IMR-90 (cell line): Measurements from ENCODE around the gene UTP4. TPM values are rescaled to one million over a fixed set of nuclear protein-coding genes. Genes with fewer than 3 reads are reported as not detected.
A peak's percentile ranks its signal among the peaks of the same experiment; 100 is the strongest.

Source experiments
- ATAC-seq: fragments of 200-7000 bp; cut with Tn5 transposase; 2 replicates; pipeline ENCODE4 v1.9.1; 2020; ENCODE audit warnings: low read depth, mild to moderate bottlenecking, moderate library complexity
- BruUV-seq: library from RNA; stranded (reverse); fragments of 400-500 nt; replicated peaks from 2 replicates; lab custom pipeline; 2021; lab: Mats Ljungman, UMichigan
- CTCF ChIA-PET: fragments of 300-600 bp; formaldehyde crosslinking; extraction: SDS; loops from one replicate; lab custom pipeline; 2021; ENCODE audit warnings: antibody characterized with exemption; lab: Yijun Ruan, JAX
- POLR2A ChIA-PET: fragments of 300-600 bp; sonication (Branson Sonifier 250); formaldehyde crosslinking; loops from one replicate; lab custom pipeline; 2022; ENCODE audit warnings: antibody characterized with exemption; ENCODE audit not compliant: unreplicated experiment; lab: Charles Lee
- DNase-seq: peaks from one replicate; pipeline ENCODE4 v3.0.0; 2013
- H2AFZ ChIP-seq: replicated peaks from 2 replicates; pipeline ENCODE3; 2013; ENCODE audit warnings: low read length, mild to moderate bottlenecking; ENCODE audit not compliant: poor library complexity
- H2AK5ac ChIP-seq: 2 replicates; pipeline ENCODE4 v1.6.1; 2013; ENCODE audit warnings: low read depth, low read length, inconsistent platforms
- H2AK9ac ChIP-seq: replicated peaks from 2 replicates; pipeline ENCODE3; 2013; ENCODE audit warnings: mild to moderate bottlenecking, low read depth, low read length, moderate library complexity; ENCODE audit not compliant: poor library complexity
- H2BK120ac ChIP-seq: 2 replicates; pipeline ENCODE4 v1.6.1; 2013; ENCODE audit warnings: low read depth, low read length, inconsistent platforms
- H2BK15ac ChIP-seq: 3 replicates; pipeline ENCODE4 v1.6.1; 2013; ENCODE audit warnings: low read depth, low read length, inconsistent platforms
- H2BK20ac ChIP-seq: 2 replicates; pipeline ENCODE4 v1.6.1; 2013; ENCODE audit warnings: low read depth, mild to moderate bottlenecking, inconsistent platforms, low read length, moderate library complexity
- H2BK5ac ChIP-seq: 2 replicates; pipeline ENCODE4 v1.6.1; 2013; ENCODE audit warnings: mild to moderate bottlenecking, low read depth, low read length, inconsistent platforms; ENCODE audit not compliant: poor library complexity, severe bottlenecking
- H3K14ac ChIP-seq: replicated peaks from 2 replicates; pipeline ENCODE4 v1.6.1; 2013; ENCODE audit warnings: low read depth, low read length, inconsistent platforms
- H3K18ac ChIP-seq: 2 replicates; pipeline ENCODE4 v1.6.1; 2013; ENCODE audit warnings: low read depth, low read length, control low read depth
- H3K23ac ChIP-seq: 2 replicates; pipeline ENCODE4 v1.6.1; 2013; ENCODE audit warnings: low read depth, low read length, inconsistent platforms
- H3K27ac ChIP-seq: 2 replicates; pipeline ENCODE4 v1.5.1; 2013; ENCODE audit warnings: mild to moderate bottlenecking, control low read depth, low read length; ENCODE audit not compliant: insufficient read depth
- H3K27me3 ChIP-seq: 2 replicates; pipeline ENCODE4 v1.6.1; 2013; ENCODE audit warnings: low read length; ENCODE audit not compliant: control insufficient read depth, insufficient read depth
- H3K36me3 ChIP-seq: 2 replicates; pipeline ENCODE4 v1.6.1; 2013; ENCODE audit warnings: low read length, mixed read lengths; ENCODE audit not compliant: control insufficient read depth, insufficient read depth
- H3K4ac ChIP-seq: 2 replicates; pipeline ENCODE4 v1.6.1; 2013; ENCODE audit warnings: low read depth, low read length, inconsistent platforms
- H3K4me1 ChIP-seq: 2 replicates; pipeline ENCODE4 v1.6.1; 2013; ENCODE audit warnings: low read length, mixed read lengths; ENCODE audit not compliant: control insufficient read depth, insufficient read depth
- H3K4me2 ChIP-seq: 2 replicates; pipeline ENCODE4 v1.6.1; 2013; ENCODE audit warnings: low read depth, mild to moderate bottlenecking, control low read depth, low read length, moderate library complexity
- H3K4me3 ChIP-seq: 2 replicates; pipeline ENCODE4 v1.5.1; 2013; ENCODE audit warnings: low read depth, mild to moderate bottlenecking, control low read depth, low read length, moderate library complexity; ENCODE audit not compliant: insufficient read depth
- H3K56ac ChIP-seq: 2 replicates; pipeline ENCODE4 v1.6.1; 2013; ENCODE audit warnings: low read length, inconsistent platforms; ENCODE audit not compliant: insufficient read depth; ENCODE audit errors: extremely low read depth
- H3K79me1 ChIP-seq, 2 experiments: 2 replicates each; pipeline ENCODE4 v1.6.1; 2013; ENCODE audit warnings: low read length in 2 of 2, inconsistent platforms in 1 of 2, low read depth in 1 of 2
- H3K9ac ChIP-seq: 2 replicates; pipeline ENCODE4 v1.6.1; 2013; ENCODE audit warnings: low read depth, low read length, control low read depth
- H3K9me1 ChIP-seq: 2 replicates; pipeline ENCODE4 v1.6.1; 2013; ENCODE audit warnings: low read length, inconsistent platforms; ENCODE audit not compliant: insufficient read depth
- H3K9me3 ChIP-seq: 2 replicates; pipeline ENCODE4 v1.6.1; 2013; ENCODE audit warnings: low read length; ENCODE audit not compliant: control insufficient read depth, insufficient read depth
- H4K20me1 ChIP-seq: 2 replicates; pipeline ENCODE4 v1.6.1; 2013; ENCODE audit warnings: low read length, inconsistent platforms; ENCODE audit not compliant: insufficient read depth
- H4K5ac ChIP-seq: 2 replicates; pipeline ENCODE4 v1.6.1; 2013; ENCODE audit warnings: mild to moderate bottlenecking, low read depth, low read length, control low read depth
- H4K8ac ChIP-seq, 2 experiments: 2 replicates each; pipeline ENCODE4 v1.6.1; 2013; ENCODE audit warnings: low read depth in 2 of 2, low read length in 2 of 2, control low read depth in 1 of 2, inconsistent platforms in 1 of 2
- H4K91ac ChIP-seq: 2 replicates; pipeline ENCODE4 v1.6.1; 2013; ENCODE audit warnings: low read depth, low read length, inconsistent platforms; ENCODE audit not compliant: insufficient read depth
- BHLHE40 ChIP-seq: fragments of 150-350 bp; IDR thresholded peaks from 2 replicates; pipeline ENCODE4 v1.6.1; 2016; ENCODE audit warnings: mild to moderate bottlenecking, low read depth, low read length
- CEBPB ChIP-seq: IDR thresholded peaks from 2 replicates; pipeline ENCODE4 v1.6.1; 2012; ENCODE audit warnings: low read depth, low read length, improper control_type of control experiment
- CHD1 ChIP-seq: IDR thresholded peaks from 2 replicates; pipeline ENCODE4 v1.6.1; 2012; ENCODE audit warnings: low read depth, low read length, improper control_type of control experiment
- FOS ChIP-seq: fragments of 150-350 bp; IDR thresholded peaks from 2 replicates; pipeline ENCODE4 v1.6.1; 2016; ENCODE audit warnings: low read depth, low read length
- MAFK ChIP-seq: IDR thresholded peaks from 2 replicates; pipeline ENCODE4 v1.6.1; 2012; ENCODE audit warnings: low read depth, low read length, improper control_type of control experiment
- MAZ ChIP-seq: IDR thresholded peaks from 2 replicates; pipeline ENCODE4 v1.6.1; 2012; ENCODE audit warnings: low read depth, mild to moderate bottlenecking, low read length, improper control_type of control experiment, moderate library complexity, borderline replicate concordance
- MXI1 ChIP-seq: IDR thresholded peaks from 2 replicates; pipeline ENCODE4 v1.6.1; 2012; ENCODE audit warnings: low read depth, mild to moderate bottlenecking, low read length, moderate library complexity, borderline replicate concordance
- NFE2L2 ChIP-seq: fragments of 150-350 bp; IDR thresholded peaks from 2 replicates; pipeline ENCODE4 v1.6.1; 2016; ENCODE audit warnings: low read depth, mild to moderate bottlenecking, low read length
- POLR2A ChIP-seq: IDR thresholded peaks from 2 replicates; pipeline ENCODE4 v1.6.1; 2012; ENCODE audit warnings: mild to moderate bottlenecking, low read depth, low read length
- RAD21 ChIP-seq: IDR thresholded peaks from 2 replicates; pipeline ENCODE4 v1.6.1; 2012; ENCODE audit warnings: low read length, improper control_type of control experiment
- RCOR1 ChIP-seq: IDR thresholded peaks from 2 replicates; pipeline ENCODE4 v1.6.1; 2012; ENCODE audit warnings: mild to moderate bottlenecking, low read length, improper control_type of control experiment; ENCODE audit not compliant: insufficient replicate concordance
- RFX5 ChIP-seq: IDR thresholded peaks from 2 replicates; pipeline ENCODE4 v1.8.0; 2012; ENCODE audit warnings: low read depth, mild to moderate bottlenecking, low read length, moderate library complexity
- SMC3 ChIP-seq: fragments of 150-350 bp; IDR thresholded peaks from 2 replicates; pipeline ENCODE4 v1.6.1; 2016; ENCODE audit warnings: low read depth, mild to moderate bottlenecking, antibody characterized with exemption, low read length, moderate library complexity
- WGBS, 2 experiments: methylation state at CpG; one replicate each; pipeline versions ENCODE4 v1.1.5 to v1.1.7; 2013; ENCODE audit warnings: missing lambda C conversion rate in 2 of 2; ENCODE audit not compliant: insufficient read length in 1 of 2; ENCODE audit errors: extremely low coverage in 2 of 2; 5-methylcytosine and 5-hydroxymethylcytosine counted together
- dilution Hi-C: fragments of 300-500 bp; cut with HindIII; formaldehyde crosslinking; loops from one replicate; pipeline ENCODE4 v1.14.3; 2018; ENCODE audit warnings: low sequenced_read_pairs; ENCODE audit not compliant: unreplicated experiment
- in situ Hi-C: fragments of 300-500 bp; cut with MboI; formaldehyde crosslinking; loops from 3 replicates; pipeline ENCODE4 v1.14.3; 2019; ENCODE audit warnings: low sequenced_read_pairs, inconsistent platforms, mixed read lengths
- intact Hi-C: fragments of 100-400 bp; cut with micrococcal nuclease; formaldehyde crosslinking; loops from 2 replicates; pipeline ENCODE4 v1.10.0; 2022
- polyA plus RNA-seq, 3 experiments: library from polyadenylated mRNA; depleted of rRNA; stranded (reverse); fragments of >200 nt; gene quantifications; 2 replicates each; pipeline ENCODE4 v1.2.3, GENCODE V29; 2012; ENCODE audit warnings: low replicate concordance in 1 of 3
- total RNA-seq: library from RNA; depleted of rRNA; stranded (reverse); fragments of >200 nt; gene quantifications from 2 replicates; pipeline ENCODE4 v1.2.3, GENCODE V29; 2012
- TF ChIP-seq, protein P1 (sequence below): fragments of 150-350 bp; IDR thresholded peaks from 2 replicates; pipeline ENCODE4 v1.6.1; 2016; ENCODE audit warnings: low read depth, mild to moderate bottlenecking, low read length, moderate library complexity, borderline replicate concordance
- TF ChIP-seq, protein P2 (sequence below): fragments of 150-350 bp; IDR thresholded peaks from 2 replicates; pipeline ENCODE4 v1.6.1; 2017; ENCODE audit warnings: mild to moderate bottlenecking, antibody characterized with exemption, low read length, low read depth
- TF ChIP-seq, protein P3 (sequence below): conservative IDR thresholded peaks from 2 replicates; pipeline ENCODE4 v1.5.1; 2012; ENCODE audit warnings: mild to moderate bottlenecking, low read depth, low read length, improper control_type of control experiment

Gene UTP4
- total and polyA plus RNA-seq, 2 of the 4 experiments (the other 2 are of a cell fraction) = 32.1 to 61.8 TPM

DNA sequence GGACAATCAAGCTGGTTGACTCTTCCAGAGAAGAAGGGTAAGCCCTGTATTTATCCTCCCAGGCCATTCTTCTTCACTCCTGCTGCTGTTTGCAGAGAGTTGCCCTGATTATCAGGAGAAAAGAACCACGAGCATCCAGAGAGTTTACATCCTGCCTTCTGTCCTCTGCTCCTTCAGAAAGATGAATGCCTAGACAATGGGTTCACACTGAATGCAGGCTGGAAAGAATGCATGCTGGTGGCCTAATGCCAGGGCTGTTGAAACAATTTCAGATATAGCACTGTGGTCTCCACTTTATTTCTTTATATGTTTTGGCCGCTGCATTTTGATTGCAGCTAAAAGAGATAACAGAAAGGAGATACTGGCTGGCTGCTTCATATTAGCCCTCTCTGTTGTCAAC lies 48.2 kb upstream of the UTP4 start:
- Histone ChIP-seq H3K4me1 (peaks cover 4% of the 10 kb centered on the region), H3K4me2 (no peak overlapping the region), H3K4ac (no peak overlapping the region), H3K27ac (no peak overlapping the region), H4K91ac (no peak overlapping the region), H3K56ac (no peak overlapping the region), H3K27me3 (no peaks in the 10 kb centered on the region), H2AK5ac (no peak overlapping the region), H2AK9ac (no peak overlapping the region), H2BK20ac (no peak overlapping the region), H2BK120ac (no peak overlapping the region), H3K79me1 (no peaks in the 10 kb centered on the region), H3K4me3 (no peak overlapping the region), H3K36me3 (no peaks in the 10 kb centered on the region), H2BK15ac (no peak overlapping the region), H4K20me1 (no peaks in the 10 kb centered on the region), H4K8ac (no peak overlapping the region), H2AFZ (no peak overlapping the region), H3K23ac (peak overlapping the region; percentile 31; the same call in 1 of the 2 replicates), H3K14ac (0 out of 2 replicates have a peak overlapping the region, but pooled peaks have one; percentile 28), H3K9me1 (peaks cover 10% of the 10 kb centered on the region), H4K5ac (no peak overlapping the region), H3K9ac (no peak overlapping the region), H3K9me3 (no peaks in the 10 kb centered on the region), H3K18ac (no peak overlapping the region), H2BK5ac (no peak overlapping the region)
- CTCF ChIA-PET = no interaction called here
- peak; percentile 73 for ATAC-seq
- 0% methylated on average over 1 of the region's 2 CpGs; no CpG with 5 or more reads in 1 of the 2 experiments for WGBS, 2 experiments
- intact Hi-C loops (no loop called here), in situ Hi-C loops (no loop called here), dilution Hi-C loops (no loop called here)
- BruUV-seq = no TSS peak
- DNase-seq = peak; percentile 53
- POLR2A ChIA-PET = no interaction called here
- TF ChIP-seq CHD1 (no peak), RCOR1 (no peak), SMC3 (no peak), FOS (no peak), RAD21 (no peak), MAZ (no peak), BHLHE40 (no peak), NFE2L2 (no peak), POLR2A (no peak), CEBPB (no peak), RFX5 (no peak), MAFK (no peak), MXI1 (no peak)
- TF ChIP-seq, protein P1, sequence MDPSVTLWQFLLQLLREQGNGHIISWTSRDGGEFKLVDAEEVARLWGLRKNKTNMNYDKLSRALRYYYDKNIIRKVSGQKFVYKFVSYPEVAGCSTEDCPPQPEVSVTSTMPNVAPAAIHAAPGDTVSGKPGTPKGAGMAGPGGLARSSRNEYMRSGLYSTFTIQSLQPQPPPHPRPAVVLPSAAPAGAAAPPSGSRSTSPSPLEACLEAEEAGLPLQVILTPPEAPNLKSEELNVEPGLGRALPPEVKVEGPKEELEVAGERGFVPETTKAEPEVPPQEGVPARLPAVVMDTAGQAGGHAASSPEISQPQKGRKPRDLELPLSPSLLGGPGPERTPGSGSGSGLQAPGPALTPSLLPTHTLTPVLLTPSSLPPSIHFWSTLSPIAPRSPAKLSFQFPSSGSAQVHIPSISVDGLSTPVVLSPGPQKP = no peak
- TF ChIP-seq, protein P2, sequence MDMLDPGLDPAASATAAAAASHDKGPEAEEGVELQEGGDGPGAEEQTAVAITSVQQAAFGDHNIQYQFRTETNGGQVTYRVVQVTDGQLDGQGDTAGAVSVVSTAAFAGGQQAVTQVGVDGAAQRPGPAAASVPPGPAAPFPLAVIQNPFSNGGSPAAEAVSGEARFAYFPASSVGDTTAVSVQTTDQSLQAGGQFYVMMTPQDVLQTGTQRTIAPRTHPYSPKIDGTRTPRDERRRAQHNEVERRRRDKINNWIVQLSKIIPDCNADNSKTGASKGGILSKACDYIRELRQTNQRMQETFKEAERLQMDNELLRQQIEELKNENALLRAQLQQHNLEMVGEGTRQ = no peak
- TF ChIP-seq, protein P3, sequence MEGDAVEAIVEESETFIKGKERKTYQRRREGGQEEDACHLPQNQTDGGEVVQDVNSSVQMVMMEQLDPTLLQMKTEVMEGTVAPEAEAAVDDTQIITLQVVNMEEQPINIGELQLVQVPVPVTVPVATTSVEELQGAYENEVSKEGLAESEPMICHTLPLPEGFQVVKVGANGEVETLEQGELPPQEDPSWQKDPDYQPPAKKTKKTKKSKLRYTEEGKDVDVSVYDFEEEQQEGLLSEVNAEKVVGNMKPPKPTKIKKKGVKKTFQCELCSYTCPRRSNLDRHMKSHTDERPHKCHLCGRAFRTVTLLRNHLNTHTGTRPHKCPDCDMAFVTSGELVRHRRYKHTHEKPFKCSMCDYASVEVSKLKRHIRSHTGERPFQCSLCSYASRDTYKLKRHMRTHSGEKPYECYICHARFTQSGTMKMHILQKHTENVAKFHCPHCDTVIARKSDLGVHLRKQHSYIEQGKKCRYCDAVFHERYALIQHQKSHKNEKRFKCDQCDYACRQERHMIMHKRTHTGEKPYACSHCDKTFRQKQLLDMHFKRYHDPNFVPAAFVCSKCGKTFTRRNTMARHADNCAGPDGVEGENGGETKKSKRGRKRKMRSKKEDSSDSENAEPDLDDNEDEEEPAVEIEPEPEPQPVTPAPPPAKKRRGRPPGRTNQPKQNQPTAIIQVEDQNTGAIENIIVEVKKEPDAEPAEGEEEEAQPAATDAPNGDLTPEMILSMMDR = no peak
